CD4-positive, CD25-positive, alpha-beta regulatory T cell (primary cell): ENCODE results near the gene AP4M1. TPM values are rescaled to one million over a fixed set of nuclear protein-coding genes. Genes with fewer than 3 reads are reported as not detected.

Experiments used
- ATAC-seq, 2 donors: fragments of 150-1000 bp; cut with Tn5 transposase; one replicate each; pipeline ENCODE4 v1.10.0; 2021; ENCODE audit warnings: low read depth in 2 of 2, moderate number of reproducible peaks in 2 of 2, moderate library complexity in 1 of 2
- DNase-seq, 3 donors: peaks; one replicate each; pipeline versions ENCODE4 v3.0.0 to v3.0.0-alpha.2; 2012 to 2022; ENCODE audit warnings: mixed read lengths in 1 of 3
- H3K27ac ChIP-seq: one replicate; pipeline ENCODE4 v1.7.0; 2013; ENCODE audit warnings: mild to moderate bottlenecking, low read length; ENCODE audit not compliant: insufficient read depth, poor library complexity, severe bottlenecking
- H3K27me3 ChIP-seq: one replicate; pipeline ENCODE4 v1.7.0; 2013; ENCODE audit warnings: low read length; ENCODE audit not compliant: control insufficient read depth, insufficient read depth
- H3K36me3 ChIP-seq: one replicate; pipeline ENCODE4 v1.7.0; 2013; ENCODE audit warnings: mild to moderate bottlenecking, low read length, moderate library complexity; ENCODE audit not compliant: control insufficient read depth, insufficient read depth
- H3K4me1 ChIP-seq: 2 replicates; pipeline ENCODE4 v1.7.0; 2013; ENCODE audit warnings: mild to moderate bottlenecking, low read length; ENCODE audit not compliant: insufficient read depth, control insufficient read depth, poor library complexity, severe bottlenecking
- H3K4me3 ChIP-seq: one replicate; pipeline ENCODE4 v1.7.0; 2013; ENCODE audit warnings: low read depth, mild to moderate bottlenecking, low read length, moderate library complexity
- H3K9me3 ChIP-seq, 2 experiments: 1 replicate in 1 of 2; 2 replicates in 1 of 2; pipeline ENCODE4 v1.7.0; 2013; ENCODE audit warnings: low read length in 2 of 2, mild to moderate bottlenecking in 1 of 2, moderate library complexity in 1 of 2; ENCODE audit not compliant: control insufficient read depth in 2 of 2
- H3K27ac Mint-ChIP-seq, 3 donors: one replicate each; pipeline ENCODE4 v1.8.0; 2020 to 2022; ENCODE audit warnings: mild to moderate bottlenecking in 3 of 3, mixed read lengths in 3 of 3, moderate library complexity in 2 of 3
- H3K27me3 Mint-ChIP-seq: one replicate; pipeline ENCODE4 v1.8.0; 2022; ENCODE audit warnings: mild to moderate bottlenecking, mixed read lengths
- H3K36me3 Mint-ChIP-seq: one replicate; pipeline ENCODE4 v1.8.0; 2020; ENCODE audit warnings: mixed read lengths
- H3K4me1 Mint-ChIP-seq, 4 donors: one replicate each; pipeline ENCODE4 v1.8.0; 2020 to 2022; ENCODE audit warnings: mixed read lengths in 4 of 4, mild to moderate bottlenecking in 1 of 4
- H3K4me3 Mint-ChIP-seq, 4 donors: one replicate each; pipeline ENCODE4 v1.8.0; 2020 to 2022; ENCODE audit warnings: mild to moderate bottlenecking in 4 of 4, mixed read lengths in 4 of 4, moderate library complexity in 3 of 4
- H3K9me3 Mint-ChIP-seq, 7 donors: one replicate each; pipeline ENCODE4 v1.8.0; 2020 to 2022; ENCODE audit warnings: mixed read lengths in 7 of 7, mild to moderate bottlenecking in 3 of 7, moderate library complexity in 2 of 7
- polyA plus RNA-seq, 4 donors: library from polyadenylated mRNA; unstranded; fragments of 300-500 nt; fragmentation: Illumina TruSeq; gene quantifications; one replicate each; pipeline ENCODE4 v1.2.3, GENCODE V29; 2021
- total RNA-seq: library from RNA; stranded (reverse); gene quantifications from one replicate; pipeline ENCODE4 v1.2.3, GENCODE V29; 2022

AP4M1 gene
- total and polyA plus RNA-seq, 5 donors from 2014 or later: 2.6 to 6.4 (median 4.3) TPM

DNA sequence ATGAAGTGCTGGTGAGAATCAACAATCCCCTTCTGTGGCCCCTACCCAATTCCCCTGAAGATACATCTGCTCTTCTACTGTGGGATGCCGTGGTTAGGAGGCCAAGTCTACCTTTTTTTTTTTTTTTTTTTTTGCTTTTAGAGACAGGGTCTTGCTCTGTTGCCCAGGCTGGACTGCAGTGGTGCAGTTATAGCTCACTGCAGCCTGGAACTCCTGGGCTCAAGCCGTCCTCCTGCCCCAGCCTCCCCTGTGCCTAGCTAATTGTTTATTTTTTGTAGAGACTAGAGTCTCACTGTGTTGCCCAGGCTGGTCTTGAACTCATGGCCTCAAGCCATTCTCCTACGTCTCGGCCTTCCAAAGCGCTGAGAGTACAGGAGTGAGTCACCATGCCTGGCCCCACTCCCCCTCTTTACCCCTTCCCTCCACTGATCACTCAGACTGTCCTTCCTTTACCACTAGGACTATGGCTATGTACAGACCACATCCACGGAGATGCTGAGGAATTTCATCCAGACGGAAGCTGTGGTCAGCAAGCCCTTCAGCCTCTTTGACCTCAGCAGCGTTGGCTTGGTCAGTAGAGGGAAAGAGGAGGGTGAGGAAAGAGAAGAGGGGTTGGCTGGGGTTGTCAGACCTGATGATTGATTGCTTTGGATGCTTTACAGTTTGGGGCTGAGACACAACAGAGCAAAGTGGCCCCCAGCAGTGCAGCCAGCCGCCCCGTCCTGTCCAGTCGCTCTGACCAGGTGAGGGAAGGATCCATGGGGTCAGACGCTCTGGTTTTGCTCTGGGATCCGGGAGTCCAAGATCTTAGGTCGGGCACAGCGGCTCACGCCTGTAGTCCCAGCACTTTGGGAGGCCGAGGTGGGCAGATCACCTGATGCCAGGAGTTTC is 1.8 kb downstream of the AP4M1 start:
- H3K27ac ChIP-seq: no peak overlapping the region
- ATAC-seq (no peak), DNase-seq (no peak)
- Mint-ChIP-seq H3K4me3 (peak overlapping the region; percentile 81 to 99 (median 88)), H3K27me3 (peaks cover 15% of the 10 kb centered on the region), H3K36me3 (peaks cover 13% of the 10 kb centered on the region), H3K4me1 (peaks cover 0 to 34% (median 22%) of the 10 kb centered on the region in 4 donors), H3K9me3 (peaks cover 0 to 2% (median 0%) of the 10 kb centered on the region in 7 donors), H3K27ac (peak overlapping the region in 2 of 3 donors; percentile 64 to 66)
- peaks cover 29% of the 10 kb centered on the region for H3K4me1 ChIP-seq
- no peaks in the 10 kb centered on the region for H3K9me3 ChIP-seq
- H3K4me3 ChIP-seq: no peak overlapping the region
- peaks cover 21% of the 10 kb centered on the region for H3K36me3 ChIP-seq
- no peaks in the 10 kb centered on the region for H3K27me3 ChIP-seq

DNA sequence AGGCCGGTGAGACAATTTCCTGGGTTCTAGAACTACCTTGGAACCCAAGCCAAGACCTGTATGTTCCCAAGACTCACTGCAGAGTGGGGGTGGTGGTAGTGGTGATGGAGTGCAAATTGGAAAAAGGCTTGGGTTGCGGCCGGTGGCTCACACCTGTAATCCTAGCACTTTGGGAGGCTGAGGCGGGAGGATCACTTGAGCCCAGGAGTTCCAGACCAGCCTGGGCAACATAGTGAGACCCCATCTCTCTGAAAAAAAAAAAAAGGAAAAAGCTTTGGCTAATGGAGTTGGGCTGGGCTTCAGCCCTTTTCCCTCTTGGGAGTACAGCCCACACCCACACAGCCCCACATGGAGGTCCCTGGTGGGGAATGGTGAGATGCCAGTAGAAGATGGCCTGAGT is 4.1 kb downstream of the AP4M1 start:
- Histone ChIP-seq H3K27me3 (no peaks in the 10 kb centered on the region), H3K9me3 (no peaks in the 10 kb centered on the region), H3K27ac (no peak overlapping the region), H3K4me3 (no peak overlapping the region), H3K36me3 (peaks cover 22% of the 10 kb centered on the region), H3K4me1 (peaks cover 12% of the 10 kb centered on the region)
- H3K4me3 Mint-ChIP-seq: peak overlapping the region in 1 of 4 donors; percentile 7
- no peak for DNase-seq
- peaks cover 9% of the 10 kb centered on the region for H3K27me3 Mint-ChIP-seq
- H3K36me3 Mint-ChIP-seq: peaks cover 14% of the 10 kb centered on the region
- H3K9me3 Mint-ChIP-seq: peaks cover 0 to 2% (median 0%) of the 10 kb centered on the region in 7 donors
- no peak overlapping the region for H3K27ac Mint-ChIP-seq
- peaks cover 0 to 12% (median 4%) of the 10 kb centered on the region in 4 donors for H3K4me1 Mint-ChIP-seq
- no peak for ATAC-seq

DNA sequence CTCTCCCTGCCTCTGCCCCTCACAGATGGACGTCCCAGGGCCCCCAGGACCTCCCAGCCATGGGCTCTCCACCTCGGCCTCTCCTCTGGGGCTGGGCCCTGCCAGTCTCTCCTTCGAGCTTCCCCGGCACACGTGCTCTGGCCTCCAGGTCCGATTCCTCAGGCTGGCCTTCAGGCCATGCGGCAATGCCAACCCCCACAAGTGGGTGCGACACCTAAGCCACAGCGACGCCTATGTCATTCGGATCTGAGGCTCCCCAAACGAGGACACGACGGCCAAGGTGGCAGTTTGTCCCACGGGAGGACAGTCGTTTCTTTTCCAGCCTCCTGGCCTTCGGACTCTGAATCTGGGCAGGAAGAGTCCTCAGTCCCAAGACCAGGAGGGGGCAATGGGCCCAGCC is 5.2 kb downstream of the AP4M1 start:
- Mint-ChIP-seq H3K4me3 (peak overlapping the region in 1 of 4 donors; percentile 48), H3K27me3 (no peaks in the 10 kb centered on the region), H3K36me3 (peaks cover 19% of the 10 kb centered on the region), H3K9me3 (peaks cover 0 to 2% (median 0%) of the 10 kb centered on the region in 7 donors), H3K27ac (no peak overlapping the region), H3K4me1 (peaks cover 0 to 8% (median under 1%) of the 10 kb centered on the region in 4 donors)
- Histone ChIP-seq H3K4me1 (peaks cover 9% of the 10 kb centered on the region), H3K4me3 (no peak overlapping the region), H3K27ac (no peak overlapping the region), H3K36me3 (peaks cover 33% of the 10 kb centered on the region), H3K27me3 (no peaks in the 10 kb centered on the region), H3K9me3 (no peaks in the 10 kb centered on the region)
- ATAC-seq: no peak
- no peak for DNase-seq

DNA sequence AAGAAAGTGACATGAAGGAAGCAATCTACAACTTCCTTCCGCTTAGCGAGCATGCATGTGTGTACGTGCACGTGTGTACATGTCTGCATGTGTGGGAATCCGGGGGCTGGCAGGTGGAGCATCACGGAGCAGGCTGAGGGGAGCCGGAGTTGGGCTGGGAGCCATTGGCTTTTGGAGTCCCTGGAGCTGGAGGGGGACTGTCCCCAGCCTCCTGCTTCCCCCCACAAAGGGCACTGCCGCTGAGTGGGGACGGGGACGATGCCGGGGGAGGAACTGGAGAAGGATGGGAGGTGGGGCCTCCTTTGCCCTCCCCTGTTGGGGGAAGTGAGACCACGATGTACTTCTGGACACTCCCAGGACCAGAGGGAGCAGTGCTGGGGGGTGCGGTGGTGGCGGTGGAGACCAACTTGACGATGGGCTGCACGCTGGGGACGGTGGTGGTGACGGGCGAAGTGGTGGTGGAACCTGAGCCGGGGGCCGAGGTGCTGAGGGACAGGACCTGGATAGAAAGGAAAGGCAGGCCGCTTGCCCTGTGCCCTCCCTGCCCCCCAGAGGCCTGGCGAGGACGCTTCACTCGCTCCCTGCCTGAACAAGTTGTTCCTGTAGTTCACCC is 5.8 kb downstream of the AP4M1 start:
- peaks cover 37% of the 10 kb centered on the region for H3K36me3 ChIP-seq
- H3K27me3 ChIP-seq: no peaks in the 10 kb centered on the region
- peaks cover 3% of the 10 kb centered on the region for H3K4me1 ChIP-seq
- no peaks in the 10 kb centered on the region for H3K9me3 ChIP-seq
- H3K36me3 Mint-ChIP-seq: peaks cover 19% of the 10 kb centered on the region
- no peaks in the 10 kb centered on the region for H3K27me3 Mint-ChIP-seq
- DNase-seq (no peak), ATAC-seq (no peak)
- H3K27ac Mint-ChIP-seq: no peak overlapping the region
- H3K4me1 Mint-ChIP-seq: peaks cover 0 to 8% (median 0%) of the 10 kb centered on the region in 4 donors
- H3K9me3 Mint-ChIP-seq: peaks cover 0 to 2% (median 0%) of the 10 kb centered on the region in 7 donors
- H3K4me3 ChIP-seq: no peak overlapping the region
- H3K4me3 Mint-ChIP-seq: peak overlapping the region in 2 of 4 donors; percentile 44 to 48
- H3K27ac ChIP-seq: no peak overlapping the region

DNA sequence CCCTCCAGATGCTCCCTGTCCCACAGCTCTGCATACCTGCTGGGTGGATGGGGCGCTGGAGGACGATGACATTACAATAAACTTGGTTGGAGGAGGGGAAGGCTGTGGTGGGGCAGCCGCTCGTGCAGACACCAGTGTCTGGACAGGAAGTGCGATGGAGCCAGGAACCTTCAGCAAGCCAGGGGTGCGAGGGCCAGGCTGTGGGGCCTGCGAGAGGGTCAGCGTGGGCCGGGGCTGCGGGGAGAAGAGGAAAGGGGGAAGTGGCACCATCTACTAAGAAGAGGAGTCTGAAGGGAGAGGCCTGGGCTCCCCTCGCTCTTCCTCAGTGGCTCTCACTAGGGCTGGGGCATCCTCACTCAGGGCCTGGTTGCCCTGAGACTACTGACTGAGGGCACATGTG is 6.4 kb downstream of the AP4M1 start:
- DNase-seq: no peak
- H3K27ac ChIP-seq: no peak overlapping the region
- peaks cover 23% of the 10 kb centered on the region for H3K36me3 Mint-ChIP-seq
- H3K27me3 Mint-ChIP-seq: no peaks in the 10 kb centered on the region
- no peaks in the 10 kb centered on the region for H3K9me3 ChIP-seq
- H3K27ac Mint-ChIP-seq: no peak overlapping the region
- peak overlapping the region in 2 of 4 donors; percentile 44 to 71 for H3K4me3 Mint-ChIP-seq
- H3K36me3 ChIP-seq: peaks cover 38% of the 10 kb centered on the region
- H3K4me1 ChIP-seq: no peaks in the 10 kb centered on the region
- no peaks in the 10 kb centered on the region for H3K9me3 Mint-ChIP-seq
- H3K4me3 ChIP-seq: no peak overlapping the region
- no peaks in the 10 kb centered on the region for H3K27me3 ChIP-seq
- peaks cover 0 to 2% (median 0%) of the 10 kb centered on the region in 4 donors for H3K4me1 Mint-ChIP-seq
- no peak for ATAC-seq

DNA sequence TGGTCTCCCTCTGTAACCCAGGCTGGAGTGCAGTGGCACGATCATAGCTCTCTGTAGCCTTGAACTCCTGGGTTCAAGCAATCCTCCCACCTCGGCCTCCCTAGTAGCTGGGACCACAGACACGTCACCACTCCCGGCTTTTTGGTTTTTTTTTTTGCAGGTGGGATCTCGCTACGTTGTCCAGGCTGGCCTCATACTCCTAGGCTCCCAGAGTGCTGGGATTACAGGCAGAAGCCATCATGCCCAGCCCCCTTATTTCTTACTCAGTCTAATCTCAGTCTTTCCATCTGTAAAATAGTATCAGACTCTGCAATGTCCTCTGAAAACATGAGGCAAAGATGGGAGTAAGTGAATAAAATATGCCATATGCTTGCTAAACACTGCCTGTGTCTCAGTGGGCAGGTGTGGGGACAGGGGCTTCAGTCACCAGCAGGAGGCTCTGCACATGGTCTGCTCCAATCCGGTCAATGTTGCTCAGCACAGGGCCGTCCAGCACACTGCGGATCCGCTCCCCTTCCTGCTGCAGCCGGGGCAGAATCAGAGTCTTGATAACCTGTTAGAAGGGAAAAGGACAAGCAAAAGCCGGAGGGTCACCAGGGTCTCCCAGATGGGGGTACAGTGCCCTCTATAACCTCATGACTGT is 8.2 kb downstream of the AP4M1 start:
- Histone ChIP-seq H3K27ac (no peak overlapping the region), H3K4me3 (no peak overlapping the region), H3K4me1 (no peaks in the 10 kb centered on the region), H3K27me3 (no peaks in the 10 kb centered on the region), H3K9me3 (no peaks in the 10 kb centered on the region), H3K36me3 (peaks cover 49% of the 10 kb centered on the region)
- no peak overlapping the region for H3K4me3 Mint-ChIP-seq
- H3K36me3 Mint-ChIP-seq: peaks cover 23% of the 10 kb centered on the region
- H3K27ac Mint-ChIP-seq: no peak overlapping the region
- no peaks in the 10 kb centered on the region for H3K4me1 Mint-ChIP-seq
- H3K27me3 Mint-ChIP-seq: no peaks in the 10 kb centered on the region
- ATAC-seq: no peak
- H3K9me3 Mint-ChIP-seq: no peaks in the 10 kb centered on the region
- DNase-seq: no peak

DNA sequence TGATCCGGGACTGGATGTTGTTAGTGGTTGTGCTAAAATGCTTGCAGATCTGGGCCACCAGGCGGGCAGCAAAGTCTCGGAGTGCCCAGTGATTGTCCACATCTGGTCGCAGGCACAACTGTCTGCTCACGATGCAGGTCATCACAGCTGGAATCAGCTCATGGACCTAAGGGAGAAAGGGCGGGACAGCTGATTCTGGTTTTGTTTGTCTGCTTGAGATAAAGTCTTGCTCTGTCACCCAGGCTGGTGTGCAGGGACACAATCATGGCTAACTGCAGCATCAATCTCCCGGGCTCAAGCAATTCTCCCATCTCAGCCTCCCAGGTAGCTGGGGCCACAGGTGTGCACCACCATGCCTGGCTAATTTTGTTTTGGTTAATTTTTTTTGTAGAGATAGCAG is 9.7 kb downstream of the AP4M1 start:
- H3K27me3 Mint-ChIP-seq: no peaks in the 10 kb centered on the region
- Histone ChIP-seq H3K4me1 (no peaks in the 10 kb centered on the region), H3K4me3 (no peak overlapping the region), H3K27me3 (no peaks in the 10 kb centered on the region), H3K36me3 (peaks cover 49% of the 10 kb centered on the region), H3K9me3 (no peaks in the 10 kb centered on the region), H3K27ac (no peak overlapping the region)
- H3K9me3 Mint-ChIP-seq: no peaks in the 10 kb centered on the region
- no peak for DNase-seq
- no peak for ATAC-seq
- H3K4me3 Mint-ChIP-seq: no peak overlapping the region
- H3K36me3 Mint-ChIP-seq: peaks cover 23% of the 10 kb centered on the region
- H3K4me1 Mint-ChIP-seq: no peaks in the 10 kb centered on the region
- no peak overlapping the region for H3K27ac Mint-ChIP-seq
